ENCODE data around the gene FHIP1A. TPM values are rescaled to one million over a fixed set of nuclear protein-coding genes. Genes with fewer than 3 reads are reported as not detected.

FHIP1A gene
- total RNA-seq, 4 donors from 2014 or later = 4.9 to 59.4 (median 9.0) TPM

DNA sequence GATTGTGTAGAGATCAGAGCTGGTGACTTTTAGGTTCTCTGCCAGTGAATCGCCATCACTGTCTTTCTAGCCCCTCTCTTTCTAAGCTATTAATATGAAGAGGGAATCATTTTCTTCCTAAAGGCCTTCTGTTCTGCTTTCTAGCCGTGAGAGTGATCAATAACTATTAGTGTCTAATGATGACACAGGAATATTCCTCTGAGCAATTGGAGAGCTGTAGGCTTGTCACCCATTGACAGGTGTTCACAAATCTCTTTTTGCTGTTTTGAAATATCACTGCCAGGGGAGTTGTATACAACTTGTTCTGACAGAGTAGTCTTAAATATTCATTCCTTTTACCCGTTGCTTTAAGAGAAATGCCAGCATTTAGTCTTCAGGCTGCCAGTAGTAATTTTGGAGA is 13.9 kb downstream of the FHIP1A start:
- H3K36me3 ChIP-seq = no peaks in the 10 kb centered on the region
- no peaks in the 10 kb centered on the region for H3K4me1 ChIP-seq
- H3K27ac ChIP-seq = no peak overlapping the region
- TF ChIP-seq POLR2A (IDR thresholded peaks at IDR 0.05) (no peak), EP300 (IDR thresholded peaks at IDR 0.05) (no peak)
- TF ChIP-seq, protein P1, sequence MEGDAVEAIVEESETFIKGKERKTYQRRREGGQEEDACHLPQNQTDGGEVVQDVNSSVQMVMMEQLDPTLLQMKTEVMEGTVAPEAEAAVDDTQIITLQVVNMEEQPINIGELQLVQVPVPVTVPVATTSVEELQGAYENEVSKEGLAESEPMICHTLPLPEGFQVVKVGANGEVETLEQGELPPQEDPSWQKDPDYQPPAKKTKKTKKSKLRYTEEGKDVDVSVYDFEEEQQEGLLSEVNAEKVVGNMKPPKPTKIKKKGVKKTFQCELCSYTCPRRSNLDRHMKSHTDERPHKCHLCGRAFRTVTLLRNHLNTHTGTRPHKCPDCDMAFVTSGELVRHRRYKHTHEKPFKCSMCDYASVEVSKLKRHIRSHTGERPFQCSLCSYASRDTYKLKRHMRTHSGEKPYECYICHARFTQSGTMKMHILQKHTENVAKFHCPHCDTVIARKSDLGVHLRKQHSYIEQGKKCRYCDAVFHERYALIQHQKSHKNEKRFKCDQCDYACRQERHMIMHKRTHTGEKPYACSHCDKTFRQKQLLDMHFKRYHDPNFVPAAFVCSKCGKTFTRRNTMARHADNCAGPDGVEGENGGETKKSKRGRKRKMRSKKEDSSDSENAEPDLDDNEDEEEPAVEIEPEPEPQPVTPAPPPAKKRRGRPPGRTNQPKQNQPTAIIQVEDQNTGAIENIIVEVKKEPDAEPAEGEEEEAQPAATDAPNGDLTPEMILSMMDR (IDR thresholded peaks at IDR 0.05) = no peak
- H3K27me3 ChIP-seq = no peaks in the 10 kb centered on the region
- H3K9me3 ChIP-seq = no peaks in the 10 kb centered on the region
- no peak for DNase-seq (ENCODE audit: low spot score in 2 of 2)
- no peak overlapping the region for H3K4me3 ChIP-seq
- 55 to 72% methylated on average over 3 of the region's 3 CpGs for WGBS, 2 donors

DNA sequence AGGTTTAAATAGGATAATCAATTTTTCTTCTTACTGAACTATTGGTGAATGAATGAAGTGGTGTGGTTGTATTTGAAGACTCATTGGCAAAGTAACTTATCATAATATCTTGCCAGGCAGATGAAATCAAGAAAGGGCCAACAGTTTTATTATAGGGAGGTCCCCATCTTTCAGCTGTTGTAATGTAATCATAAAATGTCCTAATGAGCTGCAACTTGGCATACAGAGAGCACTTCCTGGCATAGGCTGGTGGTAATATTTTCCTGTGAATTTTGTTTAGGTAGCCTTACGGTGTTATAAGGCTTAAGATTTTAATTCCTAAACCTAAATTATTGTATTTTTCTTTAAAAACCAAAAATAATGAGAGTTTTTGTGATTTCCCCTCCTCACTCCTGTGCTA is 17.5 kb downstream of the FHIP1A start:
- TF ChIP-seq EP300 (IDR thresholded peaks at IDR 0.05) (no peak), POLR2A (IDR thresholded peaks at IDR 0.05) (no peak)
- TF ChIP-seq, protein P1 (IDR thresholded peaks at IDR 0.05) = no peak
- WGBS, 2 donors = 75 to 90% methylated on average over 1 of the region's 1 CpG

DNA sequence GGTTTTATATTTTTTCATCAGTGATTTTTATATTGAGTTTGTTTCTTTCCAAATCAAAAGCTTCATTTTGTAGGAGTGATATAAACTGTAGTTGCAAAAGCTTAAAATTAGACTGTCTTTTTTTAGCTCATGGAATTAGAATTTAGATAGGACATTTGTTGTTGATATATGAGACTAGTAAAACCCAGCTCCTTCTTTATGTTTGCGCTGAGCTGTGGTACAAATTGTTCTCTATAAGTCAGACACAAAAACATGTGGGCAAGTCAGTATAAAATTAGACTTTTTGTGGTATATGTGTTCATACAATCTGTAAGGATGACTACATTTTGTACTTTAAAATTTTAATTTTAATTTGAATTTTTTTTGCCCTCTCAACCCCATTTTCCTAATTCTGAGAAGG is 18.3 kb downstream of the FHIP1A start:
- Histone ChIP-seq H3K27ac (no peak overlapping the region), H3K9me3 (no peaks in the 10 kb centered on the region), H3K4me1 (no peaks in the 10 kb centered on the region), H3K27me3 (no peaks in the 10 kb centered on the region), H3K4me3 (no peak overlapping the region), H3K36me3 (no peaks in the 10 kb centered on the region)
- TF ChIP-seq, protein P1 (IDR thresholded peaks at IDR 0.05) = no peak
- TF ChIP-seq EP300 (IDR thresholded peaks at IDR 0.05) (no peak), POLR2A (IDR thresholded peaks at IDR 0.05) (no peak)
- 92 to 100% methylated on average over 1 of the region's 1 CpG for WGBS, 2 donors
- no peak for DNase-seq (ENCODE audit: low spot score in 2 of 2)

More for the DNA sequence above, 17.5 kb downstream of the FHIP1A start:
- no peaks in the 10 kb centered on the region for H3K36me3 ChIP-seq
- H3K27ac ChIP-seq = no peak overlapping the region
- no peak overlapping the region for H3K4me3 ChIP-seq
- H3K9me3 ChIP-seq = no peaks in the 10 kb centered on the region
- DNase-seq (ENCODE audit: low spot score in 2 of 2) = no peak
- no peaks in the 10 kb centered on the region for H3K4me1 ChIP-seq
- H3K27me3 ChIP-seq = no peaks in the 10 kb centered on the region

DNA sequence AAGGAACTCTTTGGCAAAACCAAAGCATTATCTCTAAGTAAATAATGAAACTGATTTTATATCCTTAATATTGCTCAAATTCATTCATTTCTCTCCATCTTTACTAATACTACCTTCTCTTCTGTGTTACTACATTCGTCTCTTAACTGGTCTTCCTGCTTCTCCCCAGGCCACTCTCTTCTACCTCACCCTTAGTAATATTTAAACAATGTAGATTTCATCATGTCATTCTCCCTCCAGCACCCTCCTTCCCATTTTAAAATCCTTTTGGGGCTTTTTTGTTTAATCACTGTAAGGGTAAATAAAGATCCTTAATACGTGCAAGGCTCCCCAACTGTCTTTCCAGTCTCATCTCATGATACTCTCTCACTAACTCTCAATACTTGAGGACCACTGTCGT is 19.4 kb downstream of the FHIP1A start:
- H3K36me3 ChIP-seq = no peaks in the 10 kb centered on the region
- DNase-seq (ENCODE audit: low spot score in 2 of 2) = no peak
- WGBS, 2 donors = 89 to 95% methylated on average over 3 of the region's 3 CpGs

DNA sequence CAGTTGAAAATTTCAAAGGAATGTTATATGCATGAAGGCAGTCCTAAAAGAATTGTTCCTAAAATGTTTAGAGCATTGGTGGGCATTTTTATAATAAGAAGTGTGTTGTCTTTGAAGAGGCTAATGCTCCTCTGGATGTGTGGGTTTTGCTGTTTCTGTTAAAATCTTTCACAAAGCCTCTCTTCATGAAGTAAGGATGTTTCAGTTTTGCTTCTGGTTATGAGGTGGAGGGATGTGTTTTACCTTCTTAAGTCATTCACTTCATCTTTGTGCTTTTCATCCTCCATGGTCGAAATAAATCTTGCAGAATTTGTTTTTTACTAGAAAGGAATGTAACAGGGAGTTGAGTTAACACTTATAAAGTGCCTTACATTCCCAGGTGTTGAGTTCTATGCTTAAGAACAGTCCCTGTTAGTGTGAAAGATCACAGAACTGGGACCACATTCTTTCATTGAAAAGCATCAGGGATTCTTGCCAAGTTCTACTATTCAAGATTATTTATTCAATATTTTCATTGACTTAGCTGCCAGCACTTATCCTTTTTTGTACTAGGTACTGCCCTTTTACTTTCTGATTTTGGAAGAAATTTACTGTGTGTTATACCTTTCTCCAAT is 21.1 kb downstream of the FHIP1A start:
- no peak for TF ChIP-seq POLR2A (IDR thresholded peaks at IDR 0.05)
- no peak for TF ChIP-seq EP300 (IDR thresholded peaks at IDR 0.05)
- TF ChIP-seq, protein P1 (IDR thresholded peaks at IDR 0.05) = no peak
- Histone ChIP-seq H3K27ac (no peak overlapping the region), H3K4me3 (no peak overlapping the region), H3K4me1 (no peaks in the 10 kb centered on the region), H3K9me3 (no peaks in the 10 kb centered on the region), H3K27me3 (no peaks in the 10 kb centered on the region), H3K36me3 (no peaks in the 10 kb centered on the region)
- no peak for DNase-seq (ENCODE audit: low spot score in 2 of 2)
- 37 to 43% methylated on average over 1 of the region's 1 CpG for WGBS, 2 donors

More for the DNA sequence above, 19.4 kb downstream of the FHIP1A start:
- Histone ChIP-seq H3K27me3 (no peaks in the 10 kb centered on the region), H3K27ac (no peak overlapping the region), H3K4me1 (no peaks in the 10 kb centered on the region), H3K9me3 (no peaks in the 10 kb centered on the region), H3K4me3 (no peak overlapping the region)
- TF ChIP-seq POLR2A (IDR thresholded peaks at IDR 0.05) = no peak
- TF ChIP-seq, protein P1 (IDR thresholded peaks at IDR 0.05) = no peak
- no peak for TF ChIP-seq EP300 (IDR thresholded peaks at IDR 0.05)
